ENCODE results near the gene BABAM2. TPM values are rescaled to one million over a fixed set of nuclear protein-coding genes. Genes with fewer than 3 reads are reported as not detected.

Gene BABAM2
- total and polyA plus RNA-seq, 11 donors: 22.2 to 75.1 (median 62.5) TPM

GRCh38 chr2:28135799-28136198, 245.3 kb downstream of the BABAM2 start:
- no peaks in the 10 kb centered on the region for H3K9me3 ChIP-seq
- H3K27me3 ChIP-seq: no peaks in the 10 kb centered on the region
- DNase-seq (no peak), ATAC-seq (no peak)
- peaks cover 0 to 37% (median 18%) of the 10 kb centered on the region in 12 donors for H3K4me1 ChIP-seq
- intact Hi-C loops (cut with DNase I): loop anchor here in 1 of 10 donors (5.0 kb wide), 1 partner anchor 33 kb away; no protein-coding TSS in a partner anchor
- H3K27ac ChIP-seq: peak overlapping the region in 2 of 12 donors; percentile 58 to 59
- H3K4me3 ChIP-seq: no peak overlapping the region
- TF ChIP-seq, protein P1, sequence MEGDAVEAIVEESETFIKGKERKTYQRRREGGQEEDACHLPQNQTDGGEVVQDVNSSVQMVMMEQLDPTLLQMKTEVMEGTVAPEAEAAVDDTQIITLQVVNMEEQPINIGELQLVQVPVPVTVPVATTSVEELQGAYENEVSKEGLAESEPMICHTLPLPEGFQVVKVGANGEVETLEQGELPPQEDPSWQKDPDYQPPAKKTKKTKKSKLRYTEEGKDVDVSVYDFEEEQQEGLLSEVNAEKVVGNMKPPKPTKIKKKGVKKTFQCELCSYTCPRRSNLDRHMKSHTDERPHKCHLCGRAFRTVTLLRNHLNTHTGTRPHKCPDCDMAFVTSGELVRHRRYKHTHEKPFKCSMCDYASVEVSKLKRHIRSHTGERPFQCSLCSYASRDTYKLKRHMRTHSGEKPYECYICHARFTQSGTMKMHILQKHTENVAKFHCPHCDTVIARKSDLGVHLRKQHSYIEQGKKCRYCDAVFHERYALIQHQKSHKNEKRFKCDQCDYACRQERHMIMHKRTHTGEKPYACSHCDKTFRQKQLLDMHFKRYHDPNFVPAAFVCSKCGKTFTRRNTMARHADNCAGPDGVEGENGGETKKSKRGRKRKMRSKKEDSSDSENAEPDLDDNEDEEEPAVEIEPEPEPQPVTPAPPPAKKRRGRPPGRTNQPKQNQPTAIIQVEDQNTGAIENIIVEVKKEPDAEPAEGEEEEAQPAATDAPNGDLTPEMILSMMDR (IDR thresholded peaks at IDR 0.05): no peak
- TF ChIP-seq POLR2A (IDR thresholded peaks at IDR 0.05): no peak
- no peaks in the 10 kb centered on the region for H3K36me3 ChIP-seq
- WGBS, 4 donors: 76 to 97% (median 96%) methylated on average over 4 of the region's 4 CpGs

DNA sequence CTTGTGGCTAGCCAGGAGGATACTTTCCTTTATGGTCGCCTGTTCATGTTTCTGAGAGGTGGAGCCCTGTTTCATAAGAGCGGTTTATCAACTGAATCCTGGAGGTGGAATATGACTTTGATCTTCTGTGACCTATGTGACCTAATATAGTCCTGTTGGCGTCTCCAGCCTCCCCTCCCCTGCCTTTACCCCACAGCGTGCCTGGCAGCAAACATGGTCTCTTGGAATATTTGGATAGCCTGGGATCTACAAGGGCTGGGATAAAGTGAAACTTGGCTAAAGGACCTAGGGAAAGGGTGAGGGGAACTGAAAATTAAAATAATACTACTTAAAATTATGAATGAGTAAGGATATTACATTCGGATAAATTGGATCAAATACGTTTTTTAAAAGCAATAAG, 246.0 kb downstream of the BABAM2 start:
- 58 to 72% (median 63%) methylated on average over 6 of the region's 6 CpGs for WGBS, 4 donors
- peak overlapping the region in 4 of 12 donors; percentile 0 to 59 (median 42) for H3K27ac ChIP-seq
- TF ChIP-seq POLR2A (IDR thresholded peaks at IDR 0.05): no peak
- TF ChIP-seq, protein P1 (IDR thresholded peaks at IDR 0.05): no peak
- intact Hi-C loops (cut with DNase I): loop anchor here in 1 of 10 donors (5.0 kb wide), 1 partner anchor 34 kb away; no protein-coding TSS in a partner anchor
- peaks cover 0 to 37% (median 18%) of the 10 kb centered on the region in 12 donors for H3K4me1 ChIP-seq
- DNase-seq (peak in 1 of 5 donors; percentile 38), ATAC-seq (peak; percentile 37 to 73 (median 58))
- no peak overlapping the region for H3K4me3 ChIP-seq
- no peaks in the 10 kb centered on the region for H3K9me3 ChIP-seq
- no peaks in the 10 kb centered on the region for H3K27me3 ChIP-seq
- H3K36me3 ChIP-seq: no peaks in the 10 kb centered on the region

DNA sequence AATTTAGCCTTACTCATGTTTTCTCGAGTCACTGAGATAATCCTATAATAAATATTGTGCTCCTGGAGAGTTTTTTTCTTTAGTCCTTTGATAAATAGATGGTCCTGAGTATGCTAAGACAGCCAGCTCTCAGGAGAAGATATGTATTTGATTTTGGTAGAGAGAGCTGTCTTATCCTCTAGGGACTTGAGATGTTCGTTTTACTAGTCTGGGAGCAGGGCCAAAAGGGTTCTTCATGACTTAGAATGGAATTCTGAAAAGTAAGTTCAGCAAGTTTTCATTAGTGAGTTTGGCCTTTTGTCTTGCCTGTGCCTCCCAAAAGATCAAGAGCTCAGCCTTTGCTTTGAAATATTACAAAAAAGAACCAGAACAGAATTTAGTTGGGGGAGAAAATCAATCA, 246.7 kb downstream of the BABAM2 start:
- TF ChIP-seq, protein P1 (IDR thresholded peaks at IDR 0.05): no peak
- no peak for TF ChIP-seq POLR2A (IDR thresholded peaks at IDR 0.05)
- peak in 3 of 5 donors; percentile 28 to 49 (median 37) for DNase-seq
- Histone ChIP-seq H3K27me3 (no peaks in the 10 kb centered on the region), H3K9me3 (no peaks in the 10 kb centered on the region), H3K4me1 (peaks cover 0 to 39% (median 18%) of the 10 kb centered on the region in 12 donors), H3K27ac (peak overlapping the region in 4 of 12 donors; percentile 14 to 59 (median 40)), H3K36me3 (no peaks in the 10 kb centered on the region), H3K4me3 (no peak overlapping the region)
- 14 to 24% (median 18%) methylated on average over 2 of the region's 2 CpGs for WGBS, 4 donors
- peak in 2 of 4 donors; percentile 27 to 51 for ATAC-seq
- intact Hi-C loops (cut with DNase I): loop anchor here in 1 of 10 donors (5.0 kb wide), 1 partner anchor 35 kb away; no protein-coding TSS in a partner anchor

DNA sequence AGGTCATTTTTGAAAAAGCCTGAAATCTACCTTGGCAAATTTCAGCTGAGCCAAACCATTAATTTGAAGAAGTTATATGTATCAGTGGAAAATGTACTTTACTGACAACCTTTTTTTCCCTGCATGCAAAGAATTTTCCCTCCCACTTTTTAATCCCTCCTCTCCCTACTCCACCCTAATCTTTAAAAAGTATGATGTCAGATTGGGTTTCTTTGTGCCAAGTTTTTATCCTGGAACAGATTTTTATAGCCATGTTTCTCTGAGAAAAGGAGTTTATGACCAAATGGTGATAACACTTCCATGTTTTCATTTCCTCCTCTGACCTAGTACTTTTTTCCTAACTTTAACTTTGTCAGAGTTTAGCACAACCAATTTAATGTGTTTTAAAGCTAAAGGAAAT, 251.9 kb downstream of the BABAM2 start:
- intact Hi-C loops (cut with DNase I): no loop called here
- no peak for DNase-seq
- Histone ChIP-seq H3K27me3 (no peaks in the 10 kb centered on the region), H3K4me1 (peaks cover 0 to 13% (median 1%) of the 10 kb centered on the region in 12 donors), H3K36me3 (no peaks in the 10 kb centered on the region), H3K4me3 (no peak overlapping the region), H3K9me3 (peaks cover 0 to 7% (median 0%) of the 10 kb centered on the region in 12 donors), H3K27ac (no peak overlapping the region)
- TF ChIP-seq, protein P1 (IDR thresholded peaks at IDR 0.05): no peak
- TF ChIP-seq POLR2A (IDR thresholded peaks at IDR 0.05): no peak
- ATAC-seq: peak in 2 of 4 donors; percentile 26 to 50

Measured in heart left ventricle (tissue), 16 donors.